ENCODE measurements around the gene LEFTY1. TPM values are rescaled to one million over a fixed set of nuclear protein-coding genes. Genes with fewer than 3 reads are reported as not detected.

The LEFTY1 gene
- total RNA-seq, 6 experiments from 2014 or later = 0.29 to 1.1 (median 0.54) TPM; not detected in 2

- TF ChIP-seq CTCF (IDR thresholded peaks at IDR 0.05) (no peak), POLR2A (IDR thresholded peaks at IDR 0.05) (no peak)
- Histone ChIP-seq H3K36me3 (no peaks in the 10 kb centered on the region), H3K27me3 (no peaks in the 10 kb centered on the region), H3K9me3 (no peaks in the 10 kb centered on the region), H3K4me3 (no peak overlapping the region), H3K4me1 (no peaks in the 10 kb centered on the region), H3K27ac (no peak overlapping the region)
- DNase-seq (no peak), ATAC-seq (no peak)
- 68% methylated on average over 10 of the region's 14 CpGs for WGBS (ENCODE audit: insufficient coverage, low coverage, low lambda C conversion rate, missing lambda C conversion rate)
- intact Hi-C loops (cut with DNase I) = no loop called here
These were observed 39.5 kb upstream of the LEFTY1 start for GRCh38 chr1:225928186-225929175.

GRCh38 chr1:225926551-225927113 lies 37.7 kb upstream of the LEFTY1 start:
- intact Hi-C loops (cut with DNase I) = no loop called here
- H3K9me3 ChIP-seq = no peaks in the 10 kb centered on the region
- ATAC-seq (no peak), DNase-seq (no peak)
- 81% methylated on average over 3 of the region's 3 CpGs for WGBS (ENCODE audit: insufficient coverage, low coverage, low lambda C conversion rate, missing lambda C conversion rate)
- TF ChIP-seq CTCF (IDR thresholded peaks at IDR 0.05) (no peak), POLR2A (IDR thresholded peaks at IDR 0.05) (no peak)
- no peaks in the 10 kb centered on the region for H3K27me3 ChIP-seq
- no peak overlapping the region for H3K4me3 ChIP-seq
- H3K36me3 ChIP-seq = no peaks in the 10 kb centered on the region
- H3K27ac ChIP-seq = no peak overlapping the region
- peaks cover 0 to 12% (median 0%) of the 10 kb centered on the region in 4 donors for H3K4me1 ChIP-seq

- ATAC-seq (peak; percentile 98 to 99 (median 98)), DNase-seq (peak; percentile 96 to 97 (median 96))
- WGBS (ENCODE audit: insufficient coverage, low coverage, low lambda C conversion rate, missing lambda C conversion rate) = 2% methylated on average over 11 of the region's 80 CpGs
- Histone ChIP-seq H3K4me1 (peaks cover 0 to 12% (median 0%) of the 10 kb centered on the region in 4 donors), H3K4me3 (peak within 1 kb of the TSS; percentile 95 to 98 (median 95)), H3K9me3 (no peaks in the 10 kb centered on the region), H3K27ac (peak within 1 kb of the TSS; percentile 79 to 92 (median 83)), H3K36me3 (peaks cover 0 to 5% (median 0%) of the 10 kb centered on the region in 4 donors), H3K27me3 (no peaks in the 10 kb centered on the region)
- TF ChIP-seq POLR2A (IDR thresholded peaks at IDR 0.05) (peak; percentile 89), CTCF (IDR thresholded peaks at IDR 0.05) (no peak)
- intact Hi-C loops (cut with DNase I) = no loop called here
These were observed 35.0 kb upstream of the LEFTY1 start, which contains the start of gene PYCR2 for GRCh38 chr1:225923692-225924555. Gene PYCR2 (minus strand): TSS chr1:225924250. CDS start chr1:225924110, 140 bp downstream.

- TF ChIP-seq POLR2A (IDR thresholded peaks at IDR 0.05) (no peak), CTCF (IDR thresholded peaks at IDR 0.05) (no peak)
- DNase-seq (no peak), ATAC-seq (peak; percentile 2 to 17 (median 16))
- no peaks in the 10 kb centered on the region for H3K27me3 ChIP-seq
- H3K9me3 ChIP-seq = no peaks in the 10 kb centered on the region
- peak overlapping the region; percentile 79 to 92 (median 83) for H3K27ac ChIP-seq
- intact Hi-C loops (cut with DNase I) = no loop called here
- H3K4me1 ChIP-seq = peaks cover 0 to 12% (median 0%) of the 10 kb centered on the region in 4 donors
- H3K36me3 ChIP-seq = peaks cover 0 to 5% (median 0%) of the 10 kb centered on the region in 4 donors
- H3K4me3 ChIP-seq = peak overlapping the region; percentile 95 to 98 (median 95)
- 0% methylated on average over 8 of the region's 8 CpGs for WGBS (ENCODE audit: insufficient coverage, low coverage, low lambda C conversion rate, missing lambda C conversion rate)
These were observed 34.4 kb upstream of the LEFTY1 start for GRCh38 chr1:225923381-225923691.

Measured in right lobe of liver (tissue), 6 donors.